ENCODE data around the gene CNRIP1. TPM values are rescaled to one million over a fixed set of nuclear protein-coding genes. Genes with fewer than 3 reads are reported as not detected.

CNRIP1 gene
- polyA plus RNA-seq, 2 of the 4 experiments (the other 2 are of a cell fraction): 0.93 to 2.9 TPM

- 0 out of 3 replicates have a peak, but pooled peaks cover 3% of the 10 kb centered on the region for H3K4me1 ChIP-seq
- ATAC-seq (peak; percentile 84 to 88), DNase-seq (ENCODE audit: low read depth in 1 of 2, low spot score in 1 of 2) (peak; percentile 69 to 70), FAIRE-seq (peak; percentile 79)
- TF ChIP-seq SMC3 (IDR thresholded peaks at IDR 0.05): peak; percentile 79
- TF ChIP-seq RAD21 (conservative IDR thresholded peaks at IDR 0.05 in 1 of 2, IDR thresholded peaks at IDR 0.05 in 1 of 2): peak; percentile 76 to 80
- TF ChIP-seq POLR2AphosphoS2 (conservative IDR thresholded peaks at IDR 0.05; ENCODE audit: low read length): no peak
- TF ChIP-seq NR3C1 (IDR thresholded peaks at IDR 0.05): no peak
- TF ChIP-seq CTCF (IDR thresholded peaks at IDR 0.05): peak; percentile 87
- no peak for TF ChIP-seq NPAS2 (CRISPR knock-in tag; IDR thresholded peaks at IDR 0.05; ENCODE audit: borderline replicate concordance)
- TF ChIP-seq KDM5A (IDR thresholded peaks at IDR 0.05): no peak
- no peaks in the 10 kb centered on the region for H3K9me3 ChIP-seq
- 18% methylated on average over 5 of the region's 5 CpGs for WGBS (ENCODE audit: missing lambda C conversion rate)
- ChIA-PET POLR2A (interaction anchor here (1.6 kb wide), 1 partner anchor 30 kb away, joined by 8 read pairs; the partner anchor contains the start of gene PPP3R1), CTCF (interaction anchor here (0.6 to 6.0 kb wide), 37 partner anchors 9 to 691 kb away, joined by 3 to 108 read pairs (median 4); partner anchors contain the start of genes CNRIP1 and PPP3R1)
- no peak overlapping the region for H3K4me3 ChIP-seq
- H3K4me2 ChIP-seq: peak overlapping the region; percentile 55
- no peak overlapping the region for H3K27ac ChIP-seq
Measured at GRCh38 chr2:68282811-68283418, 36.8 kb downstream of the CNRIP1 start.

- 0 out of 3 replicates have a peak, but pooled peaks cover 3% of the 10 kb centered on the region for H3K4me1 ChIP-seq
- ChIA-PET CTCF (interaction anchor here (1.4 to 2.1 kb wide), 3 partner anchors 39 to 159 kb away, joined by 3 to 7 read pairs (median 5); partner anchors contain the start of genes CNRIP1 and PNO1), POLR2A (no interaction called here)
- TF ChIP-seq NR3C1 (IDR thresholded peaks at IDR 0.05) (no peak), HOXB5 (CRISPR knock-in tag; IDR thresholded peaks at IDR 0.05) (no peak), CHD4 (IDR thresholded peaks at IDR 0.05; ENCODE audit: borderline replicate concordance) (no peak), ZSCAN20 (CRISPR knock-in tag; IDR thresholded peaks at IDR 0.05) (no peak), EHMT2 (IDR thresholded peaks at IDR 0.05; ENCODE audit: low read depth) (no peak), POLR2A (IDR thresholded peaks at IDR 0.05; ENCODE audit: low read length) (no peak), BCL3 (IDR thresholded peaks at IDR 0.05) (no peak), HDAC2 (IDR thresholded peaks at IDR 0.05) (no peak), EP300 (IDR thresholded peaks at IDR 0.05) (no peak), ZFP36 (IDR thresholded peaks at IDR 0.05; ENCODE audit: borderline replicate concordance, partially characterized antibody) (no peak), FOSL2 (IDR thresholded peaks at IDR 0.05) (no peak), FOSL2 (CRISPR knock-in tag; IDR thresholded peaks at IDR 0.05) (no peak), RNF2 (IDR thresholded peaks at IDR 0.05; ENCODE audit: borderline replicate concordance, low read depth) (no peak), ATOH8 (CRISPR knock-in tag; IDR thresholded peaks at IDR 0.05; ENCODE audit: low read depth) (no peak), JUNB (IDR thresholded peaks at IDR 0.05) (no peak)
- no peak overlapping the region for H3K27ac ChIP-seq
- DNase-seq (ENCODE audit: low read depth in 1 of 2, low spot score in 1 of 2): no peak
- WGBS (ENCODE audit: missing lambda C conversion rate): 80% methylated on average over 1 of the region's 1 CpG
- no peak overlapping the region for H3K4me3 ChIP-seq
- ATAC-seq: no peak
- no peak overlapping the region for H3K4me2 ChIP-seq
- no peaks in the 10 kb centered on the region for H3K9me3 ChIP-seq
- FAIRE-seq: no peak
Measured at GRCh38 chr2:68280796-68281195, 39.0 kb downstream of the CNRIP1 start.

All from A549 (cell line).